NCI-H1930 (cell line): ENCODE data around the gene PPIF.

Source experiments
- DNase-seq, 2 experiments: peaks; one replicate each; lab custom pipeline; 2025; lab: John Stamatoyannopoulos, UW

The PPIF gene

DNA sequence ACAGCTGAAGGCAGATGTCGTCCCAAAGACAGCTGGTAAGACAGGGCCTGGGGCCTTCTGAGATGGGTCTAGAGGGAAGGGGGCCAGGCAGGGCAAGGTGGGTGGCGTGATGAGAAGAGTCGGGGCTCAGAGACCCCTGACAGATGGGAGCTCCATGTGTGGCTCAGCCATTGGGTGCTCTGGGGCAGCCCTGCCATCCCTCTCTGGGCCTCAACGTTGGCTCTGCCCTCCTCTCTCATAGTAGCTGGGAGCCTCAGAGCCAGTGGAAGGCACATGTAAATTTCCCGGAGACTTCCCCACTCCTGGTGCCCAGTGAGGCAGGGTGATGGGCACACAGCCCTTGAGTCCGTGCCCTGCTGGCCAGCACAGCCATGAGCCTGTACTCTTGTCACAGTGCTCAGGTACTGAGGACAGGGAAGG, 1.8 kb downstream of the PPIF start:
- DNase-seq, result no peak

DNA sequence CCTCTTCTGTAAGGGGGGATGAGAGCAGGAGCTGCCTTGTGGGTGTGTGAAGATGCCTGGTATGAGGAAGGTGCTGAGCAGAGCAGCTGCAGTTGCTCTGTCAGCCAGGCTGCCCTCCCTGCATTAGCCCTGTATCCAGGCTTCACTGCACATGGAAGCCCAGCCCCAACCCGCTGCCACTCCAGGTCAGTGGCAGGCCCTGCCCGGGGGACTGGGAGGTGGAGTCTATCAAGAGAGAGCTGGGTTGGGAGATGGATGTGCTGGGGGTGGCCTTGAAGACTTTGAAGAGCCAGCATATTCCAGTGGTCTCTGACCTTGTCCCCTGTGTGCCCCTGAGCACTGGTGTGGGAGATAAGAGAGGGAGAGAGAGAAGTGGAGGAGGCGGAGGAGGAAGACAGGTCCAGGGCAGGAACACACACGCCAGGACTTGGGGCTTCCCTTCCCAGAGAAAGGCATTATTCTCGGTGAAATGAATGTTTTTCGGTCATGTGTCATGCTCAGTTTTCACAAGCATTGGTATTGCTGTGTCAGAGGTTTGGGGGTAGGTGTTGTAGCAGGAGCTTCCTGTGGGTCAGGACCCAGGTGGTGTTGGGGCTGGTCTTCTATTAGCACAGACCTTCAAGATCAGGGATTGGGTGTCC, 2.6 kb downstream of the PPIF start:
- no peak for DNase-seq

DNA sequence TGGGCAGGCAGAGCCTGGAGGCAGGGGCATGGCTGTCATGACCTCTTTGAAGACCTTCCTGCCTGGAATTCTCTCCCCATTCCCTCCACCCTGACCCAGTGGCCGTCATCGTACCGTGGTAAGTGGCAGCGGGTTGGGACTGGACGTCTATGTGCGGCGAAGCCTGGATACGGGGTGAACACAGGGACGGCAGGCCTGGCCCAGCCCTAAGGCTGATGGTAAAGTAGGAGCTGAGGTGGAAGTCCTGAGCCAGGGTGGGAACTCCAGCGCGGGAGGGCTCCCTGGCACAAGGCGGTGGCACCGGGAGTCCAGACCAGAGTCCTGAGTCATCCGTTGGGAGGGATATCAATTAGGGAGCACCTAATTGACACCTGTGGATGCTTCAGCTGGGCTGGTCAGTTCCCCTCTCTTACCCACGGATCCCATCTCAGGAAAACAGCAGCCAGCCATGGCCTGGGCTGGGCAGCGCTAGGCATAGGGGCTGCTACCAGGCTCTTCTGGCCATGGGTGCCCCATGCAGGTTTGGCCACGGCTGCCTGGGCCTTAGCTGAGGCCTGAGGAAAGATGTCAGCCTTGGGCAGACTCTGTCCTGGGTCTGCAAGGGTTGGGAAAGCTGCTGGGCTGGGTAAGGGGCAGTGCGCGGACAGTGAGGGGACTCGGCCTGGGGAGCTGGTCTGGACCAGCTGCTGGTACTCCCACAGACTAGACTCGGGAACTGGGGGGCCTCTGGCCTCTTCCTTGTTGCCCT, 3.3 kb downstream of the PPIF start:
- DNase-seq, result no peak

DNA sequence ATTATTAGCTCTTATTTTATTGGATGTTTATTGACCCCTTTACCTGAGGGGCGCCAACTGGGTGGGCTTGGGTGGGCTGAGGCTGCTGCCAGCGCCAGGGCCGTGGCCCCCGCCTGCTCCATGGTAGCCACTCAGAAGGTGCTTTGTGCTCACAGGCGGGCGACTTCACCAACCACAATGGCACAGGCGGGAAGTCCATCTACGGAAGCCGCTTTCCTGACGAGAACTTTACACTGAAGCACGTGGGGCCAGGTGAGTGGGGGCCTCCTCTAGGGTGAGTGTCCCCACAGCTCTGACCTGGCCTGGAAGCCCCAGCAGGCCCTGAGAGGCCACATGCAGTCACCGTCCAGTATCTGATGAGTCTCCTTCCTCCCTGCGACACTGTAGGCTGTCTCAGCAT, 4.1 kb downstream of the PPIF start:
- DNase-seq, result no peak

DNA sequence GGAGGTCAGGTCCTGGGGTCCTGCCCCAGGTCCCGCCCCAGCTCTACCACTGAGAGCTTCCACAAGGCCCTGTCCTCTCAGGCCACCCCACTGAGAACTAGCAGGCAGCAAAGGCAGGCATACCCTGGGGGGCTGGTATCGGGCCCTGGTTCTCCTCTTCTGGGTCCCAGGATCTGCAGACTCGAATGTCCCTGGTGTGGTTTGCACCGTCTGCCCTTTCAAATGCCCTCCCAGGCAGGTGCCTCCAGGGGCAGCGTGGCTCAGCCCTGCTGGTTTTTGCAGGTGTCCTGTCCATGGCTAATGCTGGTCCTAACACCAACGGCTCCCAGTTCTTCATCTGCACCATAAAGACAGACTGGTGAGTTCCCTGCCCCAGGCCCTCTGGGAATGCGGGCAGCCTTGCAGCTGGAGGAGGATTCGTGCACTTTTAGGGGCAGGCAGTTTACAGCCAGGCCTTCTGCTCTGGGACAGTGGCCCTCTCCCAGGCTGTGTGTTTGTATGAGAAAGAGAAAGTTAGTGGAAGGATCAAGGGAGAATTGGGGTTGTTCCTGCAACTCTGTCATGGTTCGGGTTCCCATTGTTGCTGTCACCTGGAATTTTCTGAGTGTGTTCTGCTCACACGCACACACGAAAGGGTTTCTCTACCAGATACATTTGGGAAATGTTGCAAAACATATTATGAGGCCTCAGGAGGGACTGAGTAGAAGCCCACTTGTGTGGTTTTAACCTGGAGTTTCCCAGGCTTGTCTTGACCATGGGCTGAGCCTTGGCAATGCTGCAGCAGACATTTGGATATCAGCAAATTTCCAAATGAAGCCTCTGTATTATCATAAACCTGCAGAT, 5.0 kb downstream of the PPIF start:
- no peak for DNase-seq

DNA sequence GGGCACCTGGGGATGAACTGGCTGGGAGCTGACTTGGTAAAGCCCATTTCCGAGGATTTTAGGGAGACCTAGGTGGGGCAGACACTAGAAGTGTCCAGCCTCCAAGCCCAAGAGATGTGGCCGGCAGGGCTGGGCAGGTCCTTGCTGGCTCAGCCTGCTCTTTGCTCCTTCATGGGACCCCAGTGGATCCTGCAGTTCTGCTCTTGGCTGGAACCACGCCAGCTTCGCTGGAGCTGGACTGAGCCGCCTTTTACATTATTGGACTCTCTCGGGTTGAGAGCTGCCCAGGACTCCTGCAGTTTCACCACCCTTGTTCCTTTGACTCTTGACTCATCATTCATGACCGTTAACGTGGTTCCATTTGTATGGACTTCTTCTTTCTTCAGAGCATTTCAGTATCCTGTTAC, 5.7 kb downstream of the PPIF start:
- no peak for DNase-seq

DNA sequence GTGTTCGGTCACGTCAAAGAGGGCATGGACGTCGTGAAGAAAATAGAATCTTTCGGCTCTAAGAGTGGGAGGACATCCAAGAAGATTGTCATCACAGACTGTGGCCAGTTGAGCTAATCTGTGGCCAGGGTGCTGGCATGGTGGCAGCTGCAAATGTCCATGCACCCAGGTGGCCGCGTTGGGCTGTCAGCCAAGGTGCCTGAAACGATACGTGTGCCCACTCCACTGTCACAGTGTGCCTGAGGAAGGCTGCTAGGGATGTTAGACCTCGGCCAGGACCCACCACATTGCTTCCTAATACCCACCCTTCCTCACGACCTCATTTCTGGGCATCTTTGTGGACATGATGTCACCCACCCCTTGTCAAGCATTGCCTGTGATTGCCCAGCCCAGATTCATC, 6.5 kb downstream of the PPIF start:
- DNase-seq, result no peak

DNA sequence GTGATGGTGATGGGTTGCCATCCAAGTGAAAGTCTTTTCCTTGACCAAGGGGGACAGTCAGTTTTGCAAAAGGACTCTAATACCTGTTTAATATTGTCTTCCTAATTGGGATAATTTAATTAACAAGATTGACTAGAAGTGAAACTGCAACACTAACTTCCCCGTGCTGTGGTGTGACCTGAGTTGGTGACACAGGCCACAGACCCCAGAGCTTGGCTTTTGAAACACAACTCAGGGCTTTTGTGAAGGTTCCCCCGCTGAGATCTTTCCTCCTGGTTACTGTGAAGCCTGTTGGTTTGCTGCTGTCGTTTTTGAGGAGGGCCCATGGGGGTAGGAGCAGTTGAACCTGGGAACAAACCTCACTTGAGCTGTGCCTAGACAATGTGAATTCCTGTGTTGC, 6.9 kb downstream of the PPIF start:
- no peak for DNase-seq

DNA sequence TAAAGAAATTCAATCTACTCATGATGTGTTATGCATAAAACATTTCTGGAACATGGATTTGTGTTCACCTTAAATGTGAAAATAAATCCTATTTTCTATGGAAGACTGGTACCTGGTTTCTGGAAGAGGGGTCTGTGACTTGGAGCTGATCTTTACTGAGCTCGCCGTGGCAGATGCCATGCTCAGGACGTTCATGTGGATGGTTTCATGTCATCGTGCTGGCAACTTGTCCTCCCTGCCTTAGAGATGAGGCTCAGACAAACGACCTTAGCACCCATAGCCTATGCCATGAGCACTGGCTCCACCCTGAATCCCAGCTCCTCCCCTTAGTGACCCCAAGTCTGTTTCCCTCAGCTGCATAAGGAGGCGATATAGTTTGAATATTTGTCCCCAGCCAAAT, 7.3 kb downstream of the PPIF start:
- DNase-seq, result no peak

DNA sequence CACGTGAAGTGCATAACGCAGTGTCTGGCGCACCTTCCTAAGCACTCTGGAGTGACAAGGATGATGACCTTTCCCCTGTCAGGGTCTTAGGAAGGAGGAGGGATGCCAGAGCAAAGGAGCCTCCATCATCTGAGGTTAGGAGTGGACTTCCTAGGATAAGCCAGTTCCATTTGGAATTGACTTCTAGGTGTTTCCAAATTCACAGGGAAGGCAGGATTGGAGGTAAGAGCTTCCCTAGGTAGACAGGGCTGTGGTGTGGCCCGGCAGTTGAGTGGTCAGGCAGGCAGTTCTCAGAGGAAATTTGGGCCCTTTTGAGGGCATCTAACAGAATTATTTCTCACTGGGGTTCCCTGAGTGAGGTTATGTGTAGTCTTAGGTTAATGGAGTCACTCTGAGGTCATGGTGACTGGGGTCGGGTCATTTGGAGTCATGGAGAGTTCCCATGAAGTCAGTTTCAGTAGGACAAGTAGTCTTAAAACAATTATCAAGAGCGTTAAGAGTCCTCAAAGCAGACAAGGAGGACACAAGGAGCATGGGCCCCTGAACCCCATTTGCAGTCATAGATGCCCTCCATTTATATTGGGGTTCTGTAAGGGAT, 8.2 kb downstream of the PPIF start:
- DNase-seq, result no peak

DNA sequence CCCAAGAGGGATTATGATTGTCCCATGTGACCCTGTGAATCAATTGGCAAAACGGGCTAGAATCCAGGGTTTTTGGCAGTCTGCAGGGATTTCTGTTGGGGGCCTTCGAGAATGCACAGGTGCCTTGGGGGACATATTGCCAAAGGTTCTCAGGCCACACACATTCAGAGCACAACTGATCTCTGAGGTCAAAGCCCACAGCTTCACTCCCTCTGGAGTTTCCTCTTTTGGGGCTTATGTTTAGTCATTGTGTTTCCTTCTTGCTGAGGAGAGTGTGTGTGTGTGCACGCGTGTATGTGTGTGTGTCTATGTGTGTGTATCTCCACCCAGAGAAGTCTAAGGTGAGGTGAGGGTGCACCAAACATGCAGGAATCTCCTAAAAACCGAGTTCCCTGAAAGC, 8.8 kb downstream of the PPIF start:
- DNase-seq, result no peak

DNA sequence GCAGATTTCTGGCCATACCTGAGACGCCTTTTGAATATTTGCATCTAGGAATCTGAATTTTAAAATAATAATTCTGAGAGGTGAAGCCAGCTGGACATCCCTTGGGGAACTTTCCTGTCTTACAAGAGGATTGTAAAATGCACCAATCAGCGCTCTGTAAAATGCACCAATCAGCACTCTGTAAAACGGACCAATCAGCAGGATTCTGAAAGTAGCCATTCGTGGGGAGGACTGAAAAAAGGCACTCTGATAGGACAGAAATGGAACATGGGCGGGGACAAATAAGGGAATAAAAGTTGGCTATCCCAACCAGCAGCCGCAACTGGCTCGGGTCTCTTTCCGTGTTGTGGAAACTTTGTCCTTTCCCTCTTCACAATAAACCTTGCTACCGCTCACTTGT, 9.9 kb downstream of the PPIF start:
- DNase-seq, result no peak

DNA sequence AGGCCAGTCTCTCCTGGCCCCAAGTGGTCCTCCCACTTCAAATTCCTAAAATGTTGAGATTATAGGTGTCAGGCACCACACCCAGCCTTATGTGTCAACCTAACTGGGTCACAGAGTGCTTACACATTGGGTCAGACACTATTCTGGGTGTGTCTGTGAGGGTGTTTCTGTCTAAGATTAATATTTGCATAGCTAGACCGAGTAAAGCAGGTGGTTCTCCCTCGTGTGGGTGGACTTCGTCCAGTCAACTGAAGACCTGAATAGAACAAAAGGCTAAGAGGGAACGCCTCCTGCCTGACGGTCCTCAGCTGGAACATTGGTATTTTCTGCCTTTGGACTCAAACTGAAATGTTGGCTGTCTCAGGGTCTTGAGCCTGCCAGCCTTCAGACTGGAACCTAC, 11.5 kb downstream of the PPIF start:
- DNase-seq, result no peak

DNA sequence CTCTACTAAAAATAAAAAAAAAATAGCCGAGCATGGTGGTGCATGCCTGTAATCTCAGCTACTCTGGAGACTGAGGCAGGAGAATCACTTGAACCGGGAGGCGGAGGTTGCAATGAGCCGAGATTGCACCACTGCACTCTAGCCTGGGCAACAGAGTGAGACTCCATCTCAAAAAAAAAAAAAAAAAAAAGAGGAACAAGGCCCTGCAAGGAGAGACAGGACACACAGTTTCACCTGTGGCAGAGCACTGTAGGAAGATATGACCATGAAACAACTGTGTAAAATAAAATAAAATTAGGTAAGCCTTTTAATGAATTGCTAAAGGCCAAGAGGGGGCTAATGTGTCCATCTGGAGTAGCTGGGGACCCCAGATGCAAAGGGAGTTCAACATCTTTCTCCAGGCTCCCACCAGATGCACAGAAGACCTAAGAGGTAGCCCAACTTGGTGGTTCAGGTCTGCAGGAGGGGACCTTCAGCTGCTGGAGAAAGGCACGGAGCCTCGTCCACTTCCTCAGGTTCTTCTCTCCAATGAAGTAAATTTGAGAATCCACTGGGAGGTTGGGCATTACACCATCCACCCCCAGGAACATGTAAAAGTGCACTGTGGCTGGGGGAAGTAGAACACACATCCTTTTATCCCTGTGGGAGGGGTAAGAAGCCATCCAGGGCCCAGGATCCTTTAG, 12.7 kb downstream of the PPIF start:
- DNase-seq, result no peak

DNA sequence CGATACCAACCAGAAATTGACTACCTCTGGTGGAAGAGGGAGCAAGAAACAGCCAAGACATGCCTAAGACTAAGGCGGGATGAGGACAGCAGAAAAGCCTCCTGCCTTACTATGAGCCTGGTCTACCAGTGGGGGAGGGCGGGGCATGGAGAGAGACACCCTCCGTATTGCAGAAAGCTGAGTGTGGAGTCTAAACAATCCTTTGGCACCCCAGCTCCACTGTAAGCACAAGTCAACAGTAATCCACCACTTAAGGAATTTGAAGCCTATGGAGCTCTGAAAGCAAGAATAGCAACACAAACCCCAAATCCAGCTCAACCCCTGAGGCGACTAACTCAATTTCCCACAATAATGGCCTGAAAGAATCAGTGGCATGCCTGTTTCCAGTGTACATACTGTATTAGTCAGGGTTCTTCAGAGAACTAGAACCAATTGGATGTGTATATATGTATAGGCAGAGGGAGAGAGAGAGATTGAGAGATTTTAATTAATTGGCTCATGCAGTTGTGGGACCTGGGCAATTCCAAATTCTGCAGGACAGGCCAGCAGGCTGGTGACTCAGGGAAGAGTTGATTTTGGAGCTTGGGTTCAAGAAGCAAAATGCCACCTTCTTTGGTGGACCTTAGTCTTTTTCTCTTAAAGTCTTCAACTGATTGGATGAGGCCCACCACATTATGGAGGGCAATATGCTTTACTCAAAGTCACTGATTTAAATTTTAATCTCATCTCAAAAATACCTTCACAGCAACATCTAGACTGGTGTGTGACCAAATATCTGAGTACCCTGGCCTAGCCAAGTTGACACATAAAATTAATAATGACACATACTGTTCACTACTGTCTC, 13.5 kb downstream of the PPIF start:
- no peak for DNase-seq

DNA sequence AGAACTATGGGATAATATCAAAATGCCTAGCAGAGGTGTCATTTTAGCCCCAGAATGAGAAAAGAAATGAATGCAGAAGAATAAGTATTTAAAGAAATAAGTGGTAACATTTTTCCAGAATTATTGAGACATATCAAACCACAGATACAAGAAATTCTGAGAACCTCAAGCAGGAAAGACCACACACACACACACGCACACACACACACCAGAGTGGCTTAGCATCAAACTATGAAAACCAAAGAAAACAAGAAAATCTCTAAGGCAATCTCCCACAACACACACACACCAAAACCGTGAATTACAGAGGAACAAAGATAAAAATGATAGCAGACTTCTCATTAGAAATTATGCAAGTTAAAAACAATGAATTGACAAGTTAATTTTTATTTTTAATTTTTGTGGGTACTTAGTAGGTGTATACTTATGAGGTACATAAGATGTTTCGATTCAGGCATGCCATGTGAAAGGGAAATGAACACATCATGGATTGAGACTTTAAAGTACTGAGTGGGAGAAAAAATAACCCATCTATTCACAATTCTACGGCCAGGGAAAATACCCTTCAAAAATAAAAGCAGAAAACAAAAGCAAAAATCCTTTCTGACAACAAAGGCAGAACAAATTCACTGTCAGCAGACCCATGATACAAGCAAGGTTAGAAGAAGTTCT, 14.6 kb downstream of the PPIF start:
- no peak for DNase-seq

DNA sequence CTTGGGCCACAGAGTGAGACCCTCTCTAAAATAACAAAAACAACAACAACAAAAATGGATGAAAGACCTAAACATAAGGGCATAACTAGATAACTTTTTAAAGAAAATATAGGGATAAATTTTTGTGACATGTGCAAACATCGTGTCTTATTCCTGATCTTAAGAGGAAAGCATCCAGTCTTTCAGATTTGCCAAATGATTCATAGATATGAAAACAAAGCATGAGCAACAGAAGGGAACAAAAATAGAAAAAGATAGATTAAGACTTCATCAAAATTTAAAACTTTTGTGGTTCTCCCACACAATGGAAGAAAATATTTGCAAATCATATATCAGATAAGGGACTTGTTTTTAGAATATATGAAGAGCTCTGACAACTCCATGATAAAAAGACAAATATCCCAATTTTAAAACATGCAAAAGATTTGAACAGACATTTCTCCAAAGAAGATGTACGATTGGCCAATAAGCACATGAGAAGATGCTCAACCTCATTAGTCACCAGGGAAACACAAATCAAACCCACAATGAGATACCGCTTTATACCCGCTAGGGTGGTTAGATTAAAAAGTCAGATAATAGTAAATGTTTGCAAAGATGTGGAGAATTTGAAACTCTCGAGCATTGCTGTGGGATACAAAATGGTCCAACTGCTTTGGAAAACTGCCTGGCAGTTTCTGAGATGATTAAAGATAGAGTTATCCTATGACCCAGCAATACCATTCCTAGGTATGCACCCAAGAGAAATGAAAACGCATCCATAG, 20.3 kb downstream of the PPIF start:
- DNase-seq, result no peak

DNA sequence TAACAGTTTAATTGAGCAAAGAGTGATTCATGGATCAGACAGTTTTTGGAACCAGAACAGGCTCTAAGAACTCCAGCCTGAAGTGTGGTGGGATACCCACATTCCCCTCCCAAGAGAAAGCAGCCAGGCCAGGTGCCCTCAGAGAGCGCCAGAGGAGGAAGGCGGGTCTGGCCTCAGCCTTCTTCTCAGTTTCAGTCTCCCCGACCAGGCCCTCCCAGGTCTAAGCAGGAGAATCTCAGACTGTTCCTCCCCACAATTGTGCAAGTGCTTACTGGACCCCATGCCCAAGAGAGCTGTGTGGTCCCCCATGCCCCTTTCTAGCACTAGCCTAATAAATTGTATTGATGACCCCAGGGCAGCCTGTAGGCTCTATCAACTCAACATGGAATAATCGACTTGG, 25.6 kb downstream of the PPIF start:
- DNase-seq, result no peak

DNA sequence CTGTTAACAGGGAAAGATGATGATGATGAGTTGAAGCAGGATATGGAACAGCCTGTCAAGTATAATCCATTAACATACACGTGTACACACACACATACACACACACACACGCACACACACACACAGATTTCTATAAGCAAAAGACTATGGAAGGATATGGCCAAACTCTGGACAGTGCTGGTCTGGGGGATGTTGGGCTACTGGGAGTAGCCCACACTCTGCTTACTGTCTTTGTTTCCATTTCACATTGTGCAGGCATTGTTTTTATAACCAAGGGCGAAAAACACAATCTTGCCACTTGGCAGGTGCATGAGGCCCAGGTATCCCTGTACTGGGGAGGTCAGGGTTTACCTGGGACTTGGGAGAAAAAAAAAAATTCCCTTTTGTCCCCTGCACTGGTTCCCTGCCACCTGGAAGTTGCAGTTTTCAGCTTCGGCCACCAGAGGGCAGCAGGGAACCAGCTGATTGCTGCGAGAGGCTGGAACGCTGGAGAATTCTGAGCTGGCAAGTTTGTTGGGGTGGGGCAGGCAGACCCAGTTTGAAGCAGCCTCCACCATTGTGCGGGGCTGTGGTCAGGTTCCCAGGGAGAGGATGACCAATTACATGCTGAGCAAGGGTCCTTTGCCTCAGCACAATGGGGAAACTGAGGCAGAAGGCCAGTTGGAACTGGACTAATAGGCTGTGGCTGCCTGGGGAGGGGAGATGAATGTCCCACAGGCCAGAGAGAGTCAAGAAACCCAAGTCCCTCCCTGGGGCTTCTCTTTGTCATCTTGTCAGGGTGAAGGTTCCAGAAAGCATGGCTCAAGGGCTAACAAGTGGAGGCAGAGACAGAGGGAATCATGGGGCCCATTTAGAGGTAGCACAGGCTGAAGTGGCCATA, 27.3 kb downstream of the PPIF start:
- peak; percentile 5 to 44 for DNase-seq
